Neural cell (in vitro differentiated cells): Measurements from ENCODE around the gene RALGAPB.

ENCODE experiments used
- CTCF ChIP-seq: fragments of 450-650 bp; IDR thresholded peaks from 2 replicates; pipeline ENCODE4 v1.5.1; 2014; ENCODE audit warnings: antibody characterized with exemption, mild to moderate bottlenecking, moderate library complexity; ENCODE audit not compliant: poor library complexity, severe bottlenecking
- EP300 ChIP-seq: fragments of 450-650 bp; conservative IDR thresholded peaks from 2 replicates; pipeline ENCODE4 v1.6.1; 2014; ENCODE audit warnings: antibody characterized with exemption, mild to moderate bottlenecking, moderate library complexity; ENCODE audit not compliant: poor library complexity, severe bottlenecking
- EZH2 ChIP-seq: fragments of 200-600, 300-800 bp; shearing (Covaris generic), sonication (generic); IDR thresholded peaks from 2 replicates; pipeline ENCODE4 v1.6.1; 2014; ENCODE audit warnings: antibody characterized with exemption, low read length, borderline replicate concordance, mild to moderate bottlenecking; ENCODE audit not compliant: insufficient read depth, poor library complexity, severe bottlenecking
- POLR2AphosphoS5 ChIP-seq: IDR thresholded peaks from 2 replicates; pipeline ENCODE4 v1.6.1; 2012
- RAD21 ChIP-seq: fragments of 450-650 bp; conservative IDR thresholded peaks from 2 replicates; pipeline ENCODE4 v1.6.1; 2014; ENCODE audit warnings: antibody characterized with exemption, mild to moderate bottlenecking, moderate library complexity
- REST ChIP-seq: IDR thresholded peaks from 2 replicates; pipeline ENCODE4 v1.6.1; 2012; ENCODE audit warnings: borderline replicate concordance
- SMC3 ChIP-seq: fragments of 450-650 bp; conservative IDR thresholded peaks from 2 replicates; pipeline ENCODE4 v1.6.1; 2014; ENCODE audit warnings: antibody characterized with exemption, mild to moderate bottlenecking, moderate library complexity; ENCODE audit not compliant: poor library complexity
- TAF1 ChIP-seq: IDR thresholded peaks from 2 replicates; pipeline ENCODE4 v1.6.1; 2012; ENCODE audit warnings: low read depth

GRCh38 chr20:38501858-38502436, 29.3 kb downstream of the RALGAPB start:
- TF ChIP-seq CTCF, result no peak
- no peak for TF ChIP-seq TAF1
- no peak for TF ChIP-seq REST
- no peak for TF ChIP-seq EZH2
- TF ChIP-seq RAD21, result no peak
- TF ChIP-seq POLR2AphosphoS5, result no peak
- no peak for TF ChIP-seq SMC3
- no peak for TF ChIP-seq EP300
